Activated naive CD4-positive, alpha-beta T cell treated with anti-CD3 and anti-CD28 coated beads, Interleukin-2, amount 50 U/mL, for 72 hours (primary cell): ENCODE measurements around the gene OSMR. TPM values are rescaled to one million over a fixed set of nuclear protein-coding genes. Genes with fewer than 3 reads are reported as not detected.
"Not testable (repeated sequence)": the region's sequence is repeated elsewhere in the genome, so short reads cannot be mapped to it uniquely, and the experiment has no call there.

Experiments used
- ATAC-seq, 2 donors: fragments of 150-1000 bp; cut with Tn5 transposase; 2 replicates each; pipeline ENCODE4 v1.10.0; 2021; ENCODE audit warnings: mild to moderate bottlenecking in 2 of 2, moderate library complexity in 2 of 2
- DNase-seq, 2 donors: peaks; one replicate each; pipeline ENCODE4 v3.0.0; 2021 to 2022; ENCODE audit warnings: low spot score in 2 of 2
- H3K27ac Mint-ChIP-seq, 2 donors: one replicate each; pipeline ENCODE4 v1.8.0; 2022; ENCODE audit warnings: mild to moderate bottlenecking in 2 of 2, mixed read lengths in 2 of 2
- H3K36me3 Mint-ChIP-seq, 2 donors: one replicate each; pipeline ENCODE4 v1.8.0; 2022; ENCODE audit warnings: mixed read lengths in 2 of 2
- H3K9me3 Mint-ChIP-seq, 2 donors: one replicate each; pipeline ENCODE4 v1.8.0; 2022; ENCODE audit warnings: mixed read lengths in 2 of 2
- total RNA-seq, 2 donors: library from RNA; stranded (reverse); gene quantifications; one replicate each; pipeline ENCODE4 v1.2.3, GENCODE V29; 2022

Gene OSMR
- total RNA-seq, 2 donors from 2014 or later: 0.39 TPM; not detected in 1

DNA sequence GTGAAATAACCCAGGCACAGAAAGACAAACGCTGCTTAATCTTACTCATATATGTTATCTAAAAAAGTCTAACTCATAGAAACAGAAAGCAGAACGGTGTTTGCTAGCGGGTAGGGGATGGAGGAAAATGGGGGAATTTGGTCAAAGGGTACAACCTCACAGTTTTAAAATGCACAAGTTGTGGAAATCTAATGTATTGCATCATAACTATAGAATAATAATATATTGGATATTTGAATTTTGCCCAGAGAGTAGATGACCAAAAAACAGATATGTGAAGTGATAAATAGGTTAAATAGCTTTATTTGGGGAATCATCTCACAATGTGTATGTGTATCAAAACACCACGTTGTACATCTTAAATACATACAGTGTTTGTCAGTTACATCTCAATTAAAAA is 22.3 kb upstream of the OSMR start:
- H3K9me3 Mint-ChIP-seq: peaks cover 4 to 12% of the 10 kb centered on the region in 2 donors

DNA sequence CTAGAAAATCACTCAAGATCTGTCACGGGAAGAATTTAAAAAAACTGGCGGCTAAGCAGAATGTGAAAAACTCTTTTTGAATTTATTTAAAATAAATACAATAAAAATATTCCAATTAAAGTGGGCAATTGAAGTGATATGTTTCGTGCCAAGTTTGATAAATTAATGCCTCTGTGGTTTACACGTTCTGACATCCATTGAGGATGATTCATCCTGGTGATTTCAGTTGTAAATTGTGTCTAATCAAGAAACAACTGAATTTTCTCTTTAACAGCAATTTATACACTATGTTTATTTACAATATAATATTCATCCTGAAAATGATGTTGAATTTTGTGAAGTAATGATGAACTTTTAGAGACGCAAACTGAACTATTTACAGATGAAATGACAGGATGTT is 21.0 kb upstream of the OSMR start:
- H3K36me3 Mint-ChIP-seq: no peaks in the 10 kb centered on the region
- H3K9me3 Mint-ChIP-seq: peaks cover 4 to 9% of the 10 kb centered on the region in 2 donors
- ATAC-seq (no peak), DNase-seq (no peak)
- no peak overlapping the region for H3K27ac Mint-ChIP-seq

More for the DNA sequence above, 22.3 kb upstream of the OSMR start:
- H3K36me3 Mint-ChIP-seq: no peaks in the 10 kb centered on the region
- H3K27ac Mint-ChIP-seq: no peak overlapping the region
- no peak for DNase-seq
- no peak for ATAC-seq

DNA sequence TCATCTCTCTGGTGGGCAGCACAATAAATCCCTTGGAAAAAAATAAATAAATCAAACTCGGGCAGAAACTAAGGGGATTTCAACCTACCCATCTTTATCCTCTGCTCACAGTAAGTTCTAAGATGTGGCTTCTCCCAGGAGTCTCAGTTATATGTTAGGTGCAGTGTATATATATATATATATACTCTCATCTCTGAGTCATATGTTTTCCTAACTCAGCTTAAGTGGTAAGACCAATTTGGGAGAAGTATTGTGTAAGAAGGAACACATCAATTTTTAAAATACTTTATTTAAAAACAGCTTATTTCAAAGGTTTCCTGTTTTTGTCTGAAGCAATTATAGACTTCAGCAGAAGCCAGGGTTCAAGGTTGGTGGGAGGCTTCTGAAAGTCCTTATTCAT is 20.3 kb upstream of the OSMR start:
- no peak for ATAC-seq
- peaks cover 4 to 7% of the 10 kb centered on the region in 2 donors for H3K9me3 Mint-ChIP-seq
- no peaks in the 10 kb centered on the region for H3K36me3 Mint-ChIP-seq
- no peak overlapping the region for H3K27ac Mint-ChIP-seq
- no peak for DNase-seq

DNA sequence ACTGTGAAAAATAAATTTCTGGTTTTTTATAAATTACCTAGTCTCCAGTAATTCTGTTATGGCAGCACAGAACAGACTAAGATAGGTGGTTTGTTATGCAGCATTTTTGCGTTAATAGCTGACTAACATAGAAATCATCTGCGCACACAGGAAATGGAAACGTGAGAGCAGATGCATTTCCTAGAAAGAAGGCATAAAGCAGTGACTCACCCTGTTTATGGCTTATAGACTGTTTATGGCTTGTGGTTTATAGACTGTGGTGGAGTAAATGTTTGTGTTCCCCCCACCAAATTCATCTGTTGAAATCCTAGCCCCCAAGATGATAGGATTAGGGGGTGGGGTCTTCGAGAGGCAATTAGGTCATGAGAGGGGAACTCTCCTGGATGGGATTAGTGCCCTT is 18.3 kb upstream of the OSMR start:
- no peaks in the 10 kb centered on the region for H3K36me3 Mint-ChIP-seq
- no peak overlapping the region for H3K27ac Mint-ChIP-seq
- DNase-seq (no peak), ATAC-seq (no peak)
- H3K9me3 Mint-ChIP-seq: peaks cover 2% of the 10 kb centered on the region in 2 donors

DNA sequence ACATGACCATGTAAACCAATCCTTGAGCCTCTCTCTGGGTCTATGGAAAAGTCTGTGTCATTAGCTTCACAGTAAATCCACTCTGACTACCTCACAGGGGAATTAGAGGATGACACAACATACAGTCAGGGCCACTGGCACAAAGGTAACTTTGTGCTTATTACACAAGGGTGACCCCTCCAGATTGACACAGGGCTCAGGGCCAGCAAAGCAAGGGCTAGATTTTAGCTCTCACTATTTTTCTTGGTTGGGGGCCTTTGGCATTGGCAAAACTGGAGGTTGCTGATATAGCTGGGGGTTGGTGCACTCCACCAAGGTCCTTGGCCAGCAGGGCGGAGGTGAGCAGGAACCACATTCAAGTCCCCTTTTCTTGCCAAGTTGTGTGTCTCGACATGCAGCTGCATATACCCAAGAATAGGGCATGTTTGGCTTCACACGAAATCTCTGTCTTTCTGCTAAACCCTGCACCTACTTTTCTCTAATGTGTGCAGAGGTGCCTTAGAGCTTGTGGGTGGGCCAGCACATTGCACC is 15.2 kb upstream of the OSMR start:
- Mint-ChIP-seq H3K9me3 (no peaks in the 10 kb centered on the region), H3K36me3 (no peaks in the 10 kb centered on the region), H3K27ac (no peak overlapping the region)
- DNase-seq: no peak
- ATAC-seq: no peak

DNA sequence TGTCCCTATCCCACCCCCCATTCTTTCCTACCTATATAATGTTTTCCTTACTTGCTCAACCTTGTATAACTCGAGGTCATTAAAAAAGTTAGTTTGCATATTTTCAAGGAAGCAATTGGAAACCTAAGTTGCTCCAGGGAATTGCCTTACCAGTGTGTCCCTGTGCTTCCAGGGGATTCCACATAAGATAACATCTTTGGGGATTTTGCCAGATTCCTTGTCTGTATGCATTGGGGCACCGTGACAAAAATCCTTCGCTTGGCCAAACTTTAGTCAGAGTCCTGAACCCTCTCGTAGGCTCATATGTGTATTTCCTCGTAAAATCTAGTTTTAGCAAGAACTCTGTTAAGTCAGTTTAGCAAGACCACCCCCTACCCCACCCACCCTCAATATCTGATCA is 14.7 kb upstream of the OSMR start:
- ATAC-seq (no peak), DNase-seq (no peak)
- Mint-ChIP-seq H3K36me3 (no peaks in the 10 kb centered on the region), H3K27ac (no peak overlapping the region), H3K9me3 (no peaks in the 10 kb centered on the region)

DNA sequence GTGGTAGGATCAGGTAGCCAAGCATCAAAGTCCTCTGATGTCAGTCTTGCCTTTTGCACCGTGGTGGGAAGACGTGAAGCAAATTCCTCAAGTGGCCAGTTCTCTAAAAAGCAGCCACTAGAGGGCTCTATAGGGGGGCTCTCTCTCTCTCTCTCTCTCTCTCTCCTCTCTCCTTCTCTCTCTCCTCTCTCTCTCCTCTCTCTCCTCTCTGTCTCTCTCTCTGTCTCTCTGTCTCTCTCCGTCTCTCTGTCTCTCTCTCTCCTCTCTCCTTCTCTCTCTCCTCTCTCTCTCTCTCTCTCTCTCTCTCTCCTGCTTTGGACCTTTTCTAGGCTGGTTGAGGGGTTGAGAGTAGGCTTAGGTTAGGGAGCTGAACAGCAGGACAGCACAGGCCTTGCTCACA is 13.9 kb upstream of the OSMR start:
- H3K9me3 Mint-ChIP-seq: no peaks in the 10 kb centered on the region
- no peak overlapping the region for H3K27ac Mint-ChIP-seq
- ATAC-seq: peak in 1 of 2 donors; percentile 37
- H3K36me3 Mint-ChIP-seq: no peaks in the 10 kb centered on the region
- no peak for DNase-seq

DNA sequence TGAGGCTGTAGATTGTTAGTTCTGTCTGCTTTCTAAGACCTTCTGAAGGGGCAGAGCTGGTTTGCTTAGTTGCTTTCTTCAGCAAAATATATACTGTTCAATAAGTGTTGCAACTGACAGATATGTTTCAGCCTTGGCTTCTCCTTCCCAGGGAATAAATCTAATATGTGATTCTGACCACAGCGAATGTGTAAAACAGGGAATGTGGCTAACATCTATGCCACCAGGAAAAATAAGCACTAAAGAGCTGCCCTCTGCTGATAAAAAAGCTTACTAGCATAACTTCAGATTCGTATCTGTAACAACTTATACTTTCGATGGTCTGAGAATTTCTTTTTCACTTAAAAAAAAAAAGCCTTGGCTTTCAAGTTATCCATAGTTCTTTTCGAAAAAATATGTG is 13.0 kb upstream of the OSMR start:
- ATAC-seq (no peak), DNase-seq (no peak)
- no peaks in the 10 kb centered on the region for H3K36me3 Mint-ChIP-seq
- no peaks in the 10 kb centered on the region for H3K9me3 Mint-ChIP-seq
- no peak overlapping the region for H3K27ac Mint-ChIP-seq

DNA sequence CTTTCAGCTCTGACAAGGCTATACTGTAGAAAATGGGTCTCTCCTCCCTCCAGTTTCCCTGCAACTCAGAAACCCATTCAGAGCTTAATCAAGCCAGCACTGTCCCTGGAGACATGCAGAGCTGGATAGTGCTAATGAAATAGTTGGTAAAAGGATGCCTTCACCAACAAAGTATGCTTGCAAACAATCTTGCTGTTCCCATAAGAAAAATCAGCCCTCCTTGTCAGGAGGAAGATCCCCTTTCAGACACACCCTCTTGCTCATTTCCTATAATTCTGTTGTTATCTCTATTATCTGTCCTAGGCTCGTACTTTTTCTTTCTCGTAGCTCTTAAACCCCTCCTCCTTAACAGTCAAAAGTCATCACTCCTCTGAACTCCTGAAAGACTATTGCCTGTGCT is 9.9 kb upstream of the OSMR start:
- Mint-ChIP-seq H3K36me3 (no peaks in the 10 kb centered on the region), H3K27ac (no peak overlapping the region), H3K9me3 (no peaks in the 10 kb centered on the region)
- DNase-seq (no peak), ATAC-seq (no peak)

DNA sequence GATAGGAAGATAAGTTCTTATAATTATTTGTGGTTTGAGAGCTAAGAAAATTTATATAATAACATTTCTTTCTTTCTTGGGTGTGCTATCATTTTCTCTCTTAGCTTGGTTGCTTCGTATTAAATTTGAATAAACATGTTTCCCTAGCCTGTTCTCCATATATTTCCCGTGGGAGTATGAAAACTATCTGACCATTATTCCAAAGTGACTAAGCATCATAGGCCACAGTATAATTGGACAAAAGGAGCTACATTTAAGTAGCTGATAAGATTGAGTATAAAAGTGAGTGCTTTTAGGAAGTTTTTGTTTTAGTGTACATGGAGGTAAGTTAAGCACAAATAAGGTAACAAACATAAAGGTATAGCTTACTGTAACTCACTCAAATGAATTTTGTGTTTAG is 8.4 kb upstream of the OSMR start:
- H3K9me3 Mint-ChIP-seq: no peaks in the 10 kb centered on the region
- H3K27ac Mint-ChIP-seq: no peak overlapping the region
- no peak for DNase-seq
- H3K36me3 Mint-ChIP-seq: no peaks in the 10 kb centered on the region
- no peak for ATAC-seq

DNA sequence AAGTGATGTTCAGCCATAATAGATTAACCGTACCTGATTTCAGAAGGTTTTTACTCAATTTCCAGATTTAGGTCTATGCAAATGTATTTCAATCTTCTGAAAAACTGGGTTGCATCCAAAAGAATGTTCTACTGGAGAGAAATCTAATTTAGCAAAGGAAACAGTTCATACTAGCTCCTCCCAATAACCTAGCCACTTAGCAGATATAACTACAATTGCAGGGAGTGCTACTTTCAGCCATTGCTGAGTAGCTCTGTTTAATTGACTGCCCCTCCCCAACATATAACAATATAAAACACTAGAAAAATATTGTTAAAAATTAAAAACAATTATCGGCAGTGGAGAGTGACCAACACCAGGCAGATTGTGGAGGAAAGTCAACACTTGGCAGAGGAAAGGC is 7.9 kb upstream of the OSMR start:
- no peak for ATAC-seq
- Mint-ChIP-seq H3K36me3 (no peaks in the 10 kb centered on the region), H3K9me3 (no peaks in the 10 kb centered on the region), H3K27ac (no peak overlapping the region)
- no peak for DNase-seq

DNA sequence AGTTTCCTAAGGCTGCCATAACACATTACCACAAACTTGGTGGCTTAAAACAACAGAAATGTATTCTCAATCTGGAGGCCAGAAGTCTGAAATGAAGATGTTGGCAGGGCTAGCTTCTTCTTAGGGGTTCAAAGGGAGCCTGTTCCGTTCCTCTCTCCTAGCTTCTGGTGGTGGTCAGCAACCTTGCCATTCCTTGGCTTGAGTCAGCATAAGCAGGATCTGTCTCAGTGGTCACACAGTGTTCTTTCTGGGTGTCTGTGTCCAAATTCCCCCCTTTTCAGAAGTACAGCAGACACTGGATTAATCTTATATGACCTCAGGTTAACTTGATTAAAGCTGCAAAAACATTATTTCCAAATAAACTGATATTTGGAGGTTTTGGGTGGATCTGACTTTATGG is 2.1 kb upstream of the OSMR start:
- Mint-ChIP-seq H3K9me3 (no peaks in the 10 kb centered on the region), H3K36me3 (peaks cover 0 to 6% of the 10 kb centered on the region in 2 donors), H3K27ac (no peak overlapping the region)
- DNase-seq (no peak), ATAC-seq (no peak)

DNA sequence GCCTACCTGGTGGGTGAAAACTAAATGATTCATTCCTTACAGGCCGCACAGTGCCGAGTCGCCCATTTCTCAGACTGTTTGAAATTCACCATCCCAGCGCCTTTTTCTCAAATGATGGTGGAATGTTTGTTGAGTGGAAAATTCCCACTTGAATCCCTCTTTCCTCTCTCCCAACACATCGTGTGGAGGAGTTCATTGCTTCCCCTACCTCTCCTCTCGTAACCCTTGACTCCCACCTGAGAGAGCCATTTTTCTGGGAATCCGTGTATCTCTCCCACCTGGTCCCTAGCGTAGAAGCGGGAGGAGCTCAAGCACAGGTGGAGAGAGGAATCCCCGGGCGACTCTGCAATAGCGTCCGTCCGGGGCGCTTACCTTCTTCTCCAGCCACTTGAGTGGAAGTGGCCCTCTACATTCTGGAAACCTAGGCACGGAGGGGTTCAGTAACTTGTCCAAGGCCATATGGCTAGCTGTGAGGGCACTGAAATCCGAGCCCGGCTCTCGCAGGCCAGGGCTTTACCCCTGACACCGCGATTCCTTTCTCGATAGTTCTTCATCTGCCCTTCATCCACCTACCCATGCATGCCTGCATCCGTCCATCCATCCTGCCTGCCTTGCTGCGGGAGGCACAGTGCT is 683 bp downstream of the OSMR start:
- no peak for ATAC-seq

DNA sequence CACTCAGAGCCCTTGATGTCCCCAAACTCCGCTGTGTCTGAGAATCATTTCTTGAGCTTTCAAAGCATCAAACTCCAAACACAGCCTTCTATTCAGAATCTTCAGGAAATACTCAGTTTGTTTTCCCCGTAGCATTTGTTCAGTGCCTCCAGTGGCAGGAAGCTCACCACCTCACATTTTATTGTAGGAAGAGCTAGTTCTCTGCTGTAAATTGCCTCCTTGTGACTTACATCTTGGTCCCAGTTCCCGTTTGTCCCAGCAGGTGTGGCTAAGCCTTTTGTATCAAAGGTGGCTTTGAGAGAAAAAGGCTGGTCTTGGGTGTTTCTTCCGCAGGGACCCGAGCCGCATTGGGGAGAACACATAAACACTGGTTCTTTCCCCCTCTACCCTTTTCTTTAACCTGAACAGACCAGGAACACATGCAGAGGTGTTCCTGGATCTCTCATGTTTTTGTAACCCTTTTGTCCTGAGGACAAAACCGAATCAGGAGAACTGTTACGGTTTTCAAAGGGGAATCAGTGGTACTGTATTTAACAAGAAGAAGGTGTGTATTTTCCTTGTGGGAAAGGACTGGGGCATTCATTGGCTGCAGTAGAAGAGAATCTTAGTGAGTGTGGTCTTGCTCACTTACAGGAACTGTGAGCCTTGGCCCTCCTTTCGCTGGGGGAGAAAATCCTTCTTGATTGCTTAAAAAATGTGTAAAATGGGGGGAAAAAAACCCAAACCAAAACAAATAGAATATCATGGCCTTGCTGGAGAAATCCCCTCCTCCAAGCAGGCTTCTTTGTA is 1.9 kb downstream of the OSMR start:
- DNase-seq (no peak), ATAC-seq (no peak)
- Mint-ChIP-seq H3K27ac (no peak overlapping the region), H3K36me3 (peaks cover 0 to 6% of the 10 kb centered on the region in 2 donors), H3K9me3 (peaks cover 7 to 9% of the 10 kb centered on the region in 2 donors)

More for the DNA sequence above, 683 bp downstream of the OSMR start:
- H3K9me3 Mint-ChIP-seq: peaks cover 0 to 4% of the 10 kb centered on the region in 2 donors
- peaks cover 0 to 6% of the 10 kb centered on the region in 2 donors for H3K36me3 Mint-ChIP-seq
- no peak overlapping the region for H3K27ac Mint-ChIP-seq
- DNase-seq: no peak

DNA sequence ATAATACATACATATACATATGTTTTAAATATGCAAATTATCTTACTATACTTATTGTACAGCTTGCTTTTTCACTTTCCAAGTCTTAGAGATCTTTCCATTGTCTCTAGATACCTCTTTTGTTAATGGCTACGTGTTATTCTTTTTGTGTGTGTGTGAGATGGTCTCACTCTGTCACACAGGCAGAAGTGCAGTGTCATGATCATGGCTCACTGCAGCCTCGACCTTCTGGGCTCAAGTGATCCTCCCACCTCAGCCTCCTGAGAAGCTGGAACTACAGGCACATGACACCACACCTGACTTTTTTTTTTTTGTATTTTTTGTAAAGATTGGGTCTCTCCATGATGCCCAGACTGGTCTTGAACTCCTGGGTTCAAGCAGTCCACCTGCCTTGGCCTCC is 2.8 kb downstream of the OSMR start:
- ATAC-seq (no peak), DNase-seq (no peak)
- H3K9me3 Mint-ChIP-seq: peaks cover 9 to 10% of the 10 kb centered on the region in 2 donors
- no peak overlapping the region for H3K27ac Mint-ChIP-seq
- peaks cover 0 to 6% of the 10 kb centered on the region in 2 donors for H3K36me3 Mint-ChIP-seq

DNA sequence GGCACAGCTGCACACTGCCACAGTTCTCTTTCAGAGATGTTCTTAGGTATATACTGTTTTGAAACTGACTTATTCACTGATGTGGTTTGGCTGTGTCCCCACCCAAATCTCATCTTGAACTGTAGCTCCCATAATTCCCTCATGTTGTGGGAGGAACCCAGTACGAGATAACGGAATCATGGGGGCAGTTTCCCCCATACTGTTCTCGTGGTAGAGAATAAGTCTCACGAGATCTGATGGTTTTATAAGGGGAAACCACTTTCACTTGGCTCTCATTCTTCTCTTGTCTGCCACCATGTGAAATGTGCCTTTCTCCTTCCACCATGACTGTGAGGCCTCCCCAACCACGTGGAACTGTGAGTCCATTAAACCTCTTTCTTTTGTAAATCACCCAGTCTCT is 5.8 kb downstream of the OSMR start:
- H3K27ac Mint-ChIP-seq, ATAC-seq: not testable (repeated sequence)

DNA sequence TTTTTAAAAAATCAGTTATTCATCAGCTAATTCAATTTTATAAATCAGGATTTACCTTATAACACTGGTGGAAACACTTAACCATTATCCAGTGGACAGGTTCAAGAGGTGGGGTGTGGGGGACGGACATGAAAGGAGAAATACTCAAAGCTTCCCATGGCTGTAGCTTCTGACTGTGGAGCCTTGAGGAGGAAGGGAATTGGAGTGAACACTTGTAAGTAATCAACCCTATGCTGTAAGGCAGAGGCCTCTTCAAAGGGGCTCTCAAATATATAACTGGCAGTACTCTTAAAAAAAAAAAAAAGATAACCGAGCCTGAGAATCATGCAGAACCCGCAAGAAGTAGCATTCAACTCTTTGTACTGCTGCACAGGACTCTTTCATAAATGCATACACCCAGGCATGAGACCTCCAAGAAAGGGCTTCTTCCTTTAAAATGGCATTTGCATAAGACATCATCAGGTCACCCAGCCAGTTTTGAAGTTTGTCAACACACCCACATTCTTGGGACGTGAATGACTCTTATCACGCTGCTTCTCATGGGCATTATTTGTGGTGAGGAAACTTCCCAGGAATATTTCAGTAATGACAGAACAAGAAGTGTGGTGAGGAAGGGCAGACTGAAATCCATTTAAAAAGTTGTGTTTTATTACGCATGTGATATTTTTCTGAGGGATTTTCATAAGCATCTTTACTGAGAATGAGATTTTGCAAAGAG is 8.1 kb downstream of the OSMR start:
- Mint-ChIP-seq H3K9me3 (peaks cover 9 to 10% of the 10 kb centered on the region in 2 donors), H3K27ac (no peak overlapping the region), H3K36me3 (no peaks in the 10 kb centered on the region)
- ATAC-seq (no peak), DNase-seq (no peak)

More for the DNA sequence above, 5.8 kb downstream of the OSMR start:
- not testable (repeated sequence) for DNase-seq, H3K36me3 Mint-ChIP-seq
- peaks cover 9 to 10% of the 10 kb centered on the region in 2 donors for H3K9me3 Mint-ChIP-seq
